IMR-90 (cell line): Measurements from ENCODE around the gene TEX48. TPM values are rescaled to one million over a fixed set of nuclear protein-coding genes. Genes with fewer than 3 reads are reported as not detected.
A peak's percentile ranks its signal among the peaks of the same experiment; 100 is the strongest.

Experiments used
- ATAC-seq: fragments of 200-7000 bp; cut with Tn5 transposase; 2 replicates; pipeline ENCODE4 v1.9.1; 2020; ENCODE audit warnings: low read depth, mild to moderate bottlenecking, moderate library complexity
- BruUV-seq: library from RNA; stranded (reverse); fragments of 400-500 nt; replicated peaks from 2 replicates; lab custom pipeline; 2021; lab: Mats Ljungman, UMichigan
- CTCF ChIA-PET: fragments of 300-600 bp; formaldehyde crosslinking; extraction: SDS; loops from one replicate; lab custom pipeline; 2021; ENCODE audit warnings: antibody characterized with exemption; lab: Yijun Ruan, JAX
- POLR2A ChIA-PET: fragments of 300-600 bp; sonication (Branson Sonifier 250); formaldehyde crosslinking; loops from one replicate; lab custom pipeline; 2022; ENCODE audit warnings: antibody characterized with exemption; ENCODE audit not compliant: unreplicated experiment; lab: Charles Lee
- DNase-seq: peaks from one replicate; pipeline ENCODE4 v3.0.0; 2013
- H2AFZ ChIP-seq: replicated peaks from 2 replicates; pipeline ENCODE3; 2013; ENCODE audit warnings: low read length, mild to moderate bottlenecking; ENCODE audit not compliant: poor library complexity
- H2AK5ac ChIP-seq: 2 replicates; pipeline ENCODE4 v1.6.1; 2013; ENCODE audit warnings: low read depth, low read length, inconsistent platforms
- H2AK9ac ChIP-seq: replicated peaks from 2 replicates; pipeline ENCODE3; 2013; ENCODE audit warnings: mild to moderate bottlenecking, low read depth, low read length, moderate library complexity; ENCODE audit not compliant: poor library complexity
- H2BK120ac ChIP-seq: 2 replicates; pipeline ENCODE4 v1.6.1; 2013; ENCODE audit warnings: low read depth, low read length, inconsistent platforms
- H2BK15ac ChIP-seq: 3 replicates; pipeline ENCODE4 v1.6.1; 2013; ENCODE audit warnings: low read depth, low read length, inconsistent platforms
- H2BK20ac ChIP-seq: 2 replicates; pipeline ENCODE4 v1.6.1; 2013; ENCODE audit warnings: low read depth, mild to moderate bottlenecking, inconsistent platforms, low read length, moderate library complexity
- H2BK5ac ChIP-seq: 2 replicates; pipeline ENCODE4 v1.6.1; 2013; ENCODE audit warnings: mild to moderate bottlenecking, low read depth, low read length, inconsistent platforms; ENCODE audit not compliant: poor library complexity, severe bottlenecking
- H3K14ac ChIP-seq: replicated peaks from 2 replicates; pipeline ENCODE4 v1.6.1; 2013; ENCODE audit warnings: low read depth, low read length, inconsistent platforms
- H3K18ac ChIP-seq: 2 replicates; pipeline ENCODE4 v1.6.1; 2013; ENCODE audit warnings: low read depth, low read length, control low read depth
- H3K23ac ChIP-seq: 2 replicates; pipeline ENCODE4 v1.6.1; 2013; ENCODE audit warnings: low read depth, low read length, inconsistent platforms
- H3K27ac ChIP-seq: 2 replicates; pipeline ENCODE4 v1.5.1; 2013; ENCODE audit warnings: mild to moderate bottlenecking, control low read depth, low read length; ENCODE audit not compliant: insufficient read depth
- H3K27me3 ChIP-seq: 2 replicates; pipeline ENCODE4 v1.6.1; 2013; ENCODE audit warnings: low read length; ENCODE audit not compliant: control insufficient read depth, insufficient read depth
- H3K36me3 ChIP-seq: 2 replicates; pipeline ENCODE4 v1.6.1; 2013; ENCODE audit warnings: low read length, mixed read lengths; ENCODE audit not compliant: control insufficient read depth, insufficient read depth
- H3K4ac ChIP-seq: 2 replicates; pipeline ENCODE4 v1.6.1; 2013; ENCODE audit warnings: low read depth, low read length, inconsistent platforms
- H3K4me1 ChIP-seq: 2 replicates; pipeline ENCODE4 v1.6.1; 2013; ENCODE audit warnings: low read length, mixed read lengths; ENCODE audit not compliant: control insufficient read depth, insufficient read depth
- H3K4me2 ChIP-seq: 2 replicates; pipeline ENCODE4 v1.6.1; 2013; ENCODE audit warnings: low read depth, mild to moderate bottlenecking, control low read depth, low read length, moderate library complexity
- H3K4me3 ChIP-seq: 2 replicates; pipeline ENCODE4 v1.5.1; 2013; ENCODE audit warnings: low read depth, mild to moderate bottlenecking, control low read depth, low read length, moderate library complexity; ENCODE audit not compliant: insufficient read depth
- H3K56ac ChIP-seq: 2 replicates; pipeline ENCODE4 v1.6.1; 2013; ENCODE audit warnings: low read length, inconsistent platforms; ENCODE audit not compliant: insufficient read depth; ENCODE audit errors: extremely low read depth
- H3K79me1 ChIP-seq, 2 experiments: 2 replicates each; pipeline ENCODE4 v1.6.1; 2013; ENCODE audit warnings: low read length in 2 of 2, inconsistent platforms in 1 of 2, low read depth in 1 of 2
- H3K9ac ChIP-seq: 2 replicates; pipeline ENCODE4 v1.6.1; 2013; ENCODE audit warnings: low read depth, low read length, control low read depth
- H3K9me1 ChIP-seq: 2 replicates; pipeline ENCODE4 v1.6.1; 2013; ENCODE audit warnings: low read length, inconsistent platforms; ENCODE audit not compliant: insufficient read depth
- H3K9me3 ChIP-seq: 2 replicates; pipeline ENCODE4 v1.6.1; 2013; ENCODE audit warnings: low read length; ENCODE audit not compliant: control insufficient read depth, insufficient read depth
- H4K20me1 ChIP-seq: 2 replicates; pipeline ENCODE4 v1.6.1; 2013; ENCODE audit warnings: low read length, inconsistent platforms; ENCODE audit not compliant: insufficient read depth
- H4K5ac ChIP-seq: 2 replicates; pipeline ENCODE4 v1.6.1; 2013; ENCODE audit warnings: mild to moderate bottlenecking, low read depth, low read length, control low read depth
- H4K8ac ChIP-seq, 2 experiments: 2 replicates each; pipeline ENCODE4 v1.6.1; 2013; ENCODE audit warnings: low read depth in 2 of 2, low read length in 2 of 2, control low read depth in 1 of 2, inconsistent platforms in 1 of 2
- H4K91ac ChIP-seq: 2 replicates; pipeline ENCODE4 v1.6.1; 2013; ENCODE audit warnings: low read depth, low read length, inconsistent platforms; ENCODE audit not compliant: insufficient read depth
- CEBPB ChIP-seq: IDR thresholded peaks from 2 replicates; pipeline ENCODE4 v1.6.1; 2012; ENCODE audit warnings: low read depth, low read length, improper control_type of control experiment
- CHD1 ChIP-seq: IDR thresholded peaks from 2 replicates; pipeline ENCODE4 v1.6.1; 2012; ENCODE audit warnings: low read depth, low read length, improper control_type of control experiment
- CTCF ChIP-seq: conservative IDR thresholded peaks from 2 replicates; pipeline ENCODE4 v1.5.1; 2012; ENCODE audit warnings: mild to moderate bottlenecking, low read depth, low read length, improper control_type of control experiment
- ELK1 ChIP-seq: fragments of 150-350 bp; IDR thresholded peaks from 2 replicates; pipeline ENCODE4 v1.6.1; 2016; ENCODE audit warnings: low read depth, mild to moderate bottlenecking, low read length, moderate library complexity, borderline replicate concordance
- FOS ChIP-seq: fragments of 150-350 bp; IDR thresholded peaks from 2 replicates; pipeline ENCODE4 v1.6.1; 2016; ENCODE audit warnings: low read depth, low read length
- MAFK ChIP-seq: IDR thresholded peaks from 2 replicates; pipeline ENCODE4 v1.6.1; 2012; ENCODE audit warnings: low read depth, low read length, improper control_type of control experiment
- MAZ ChIP-seq: IDR thresholded peaks from 2 replicates; pipeline ENCODE4 v1.6.1; 2012; ENCODE audit warnings: low read depth, mild to moderate bottlenecking, low read length, improper control_type of control experiment, moderate library complexity, borderline replicate concordance
- MXI1 ChIP-seq: IDR thresholded peaks from 2 replicates; pipeline ENCODE4 v1.6.1; 2012; ENCODE audit warnings: low read depth, mild to moderate bottlenecking, low read length, moderate library complexity, borderline replicate concordance
- NFE2L2 ChIP-seq: fragments of 150-350 bp; IDR thresholded peaks from 2 replicates; pipeline ENCODE4 v1.6.1; 2016; ENCODE audit warnings: low read depth, mild to moderate bottlenecking, low read length
- POLR2A ChIP-seq: IDR thresholded peaks from 2 replicates; pipeline ENCODE4 v1.6.1; 2012; ENCODE audit warnings: mild to moderate bottlenecking, low read depth, low read length
- RCOR1 ChIP-seq: IDR thresholded peaks from 2 replicates; pipeline ENCODE4 v1.6.1; 2012; ENCODE audit warnings: mild to moderate bottlenecking, low read length, improper control_type of control experiment; ENCODE audit not compliant: insufficient replicate concordance
- RFX5 ChIP-seq: IDR thresholded peaks from 2 replicates; pipeline ENCODE4 v1.8.0; 2012; ENCODE audit warnings: low read depth, mild to moderate bottlenecking, low read length, moderate library complexity
- SMC3 ChIP-seq: fragments of 150-350 bp; IDR thresholded peaks from 2 replicates; pipeline ENCODE4 v1.6.1; 2016; ENCODE audit warnings: low read depth, mild to moderate bottlenecking, antibody characterized with exemption, low read length, moderate library complexity
- WGBS, 2 experiments: methylation state at CpG; one replicate each; pipeline versions ENCODE4 v1.1.5 to v1.1.7; 2013; ENCODE audit warnings: missing lambda C conversion rate in 2 of 2; ENCODE audit not compliant: insufficient read length in 1 of 2; ENCODE audit errors: extremely low coverage in 2 of 2; 5-methylcytosine and 5-hydroxymethylcytosine counted together
- dilution Hi-C: fragments of 300-500 bp; cut with HindIII; formaldehyde crosslinking; loops from one replicate; pipeline ENCODE4 v1.14.3; 2018; ENCODE audit warnings: low sequenced_read_pairs; ENCODE audit not compliant: unreplicated experiment
- in situ Hi-C: fragments of 300-500 bp; cut with MboI; formaldehyde crosslinking; loops from 3 replicates; pipeline ENCODE4 v1.14.3; 2019; ENCODE audit warnings: low sequenced_read_pairs, inconsistent platforms, mixed read lengths
- intact Hi-C: fragments of 100-400 bp; cut with micrococcal nuclease; formaldehyde crosslinking; loops from 2 replicates; pipeline ENCODE4 v1.10.0; 2022
- polyA plus RNA-seq, 3 experiments: library from polyadenylated mRNA; depleted of rRNA; stranded (reverse); fragments of >200 nt; gene quantifications; 2 replicates each; pipeline ENCODE4 v1.2.3, GENCODE V29; 2012; ENCODE audit warnings: low replicate concordance in 1 of 3
- total RNA-seq: library from RNA; depleted of rRNA; stranded (reverse); fragments of >200 nt; gene quantifications from 2 replicates; pipeline ENCODE4 v1.2.3, GENCODE V29; 2012

The TEX48 gene
- total and polyA plus RNA-seq, 2 of the 4 experiments (the other 2 are of a cell fraction) = not detected

- no peak for TF ChIP-seq CHD1
Observed at GRCh38 chr9:114721491-114722079, 39.6 kb upstream of the TEX48 start (continued).

GRCh38 chr9:114720086-114720676, 38.2 kb upstream of the TEX48 start:
- Histone ChIP-seq H2BK5ac (no peak overlapping the region), H4K91ac (no peak overlapping the region), H3K4me1 (peaks cover 19% of the 10 kb centered on the region), H3K9me3 (peaks cover 23% of the 10 kb centered on the region), H2BK20ac (no peak overlapping the region; the same call in 1 of the 2 replicates), H2AK5ac (peak overlapping the region; percentile 15), H3K23ac (no peak overlapping the region), H3K27ac (no peak overlapping the region), H2BK15ac (no peak overlapping the region), H3K9me1 (peaks cover 12% of the 10 kb centered on the region), H3K36me3 (no peaks in the 10 kb centered on the region), H4K20me1 (peaks cover 5% of the 10 kb centered on the region), H2AFZ (no peak overlapping the region), H3K9ac (no peak overlapping the region), H3K56ac (no peak overlapping the region), H3K18ac (no peak overlapping the region), H3K14ac (no peak overlapping the region), H4K5ac (no peak overlapping the region), H3K4me3 (no peak overlapping the region), H4K8ac (no peak overlapping the region), H3K27me3 (peaks cover 51% of the 10 kb centered on the region), H3K4me2 (no peak overlapping the region), H3K79me1 (no peaks in the 10 kb centered on the region), H3K4ac (no peak overlapping the region), H2AK9ac (peak overlapping the region; percentile 7), H2BK120ac (no peak overlapping the region)
- in situ Hi-C loops = no loop called here
- DNase-seq (peak; percentile 18), ATAC-seq (no peak)
- 100% methylated on average over 2 of the region's 3 CpGs; no CpG with 5 or more reads in 1 of the 2 experiments for WGBS, 2 experiments
- CTCF ChIA-PET = no interaction called here
- POLR2A ChIA-PET = no interaction called here
- BruUV-seq = no TSS peak
- dilution Hi-C loops = no loop called here
- intact Hi-C loops = loop anchor here (5.0 kb wide), 1 partner anchor 43 kb away; no protein-coding TSS in a partner anchor
- TF ChIP-seq NFE2L2 (no peak), MAZ (no peak), MAFK (no peak), SMC3 (no peak), RCOR1 (no peak), MXI1 (no peak), CEBPB (no peak), CTCF (no peak), FOS (no peak), ELK1 (no peak), POLR2A (no peak), RFX5 (no peak)
